IPS-18c (cell line): Measurements from ENCODE around the gene MAPRE3.

Experiments used
- H3K4me3 ChIP-seq: 2 replicates; pipeline ENCODE4 v1.7.0; 2013; ENCODE audit warnings: low read depth, mild to moderate bottlenecking, low read length, moderate library complexity; ENCODE audit not compliant: insufficient read depth
- H3K9me3 ChIP-seq: one replicate; pipeline ENCODE4 v1.6.1; 2013; ENCODE audit warnings: mild to moderate bottlenecking, low read length, moderate library complexity; ENCODE audit not compliant: control insufficient read depth, insufficient read depth

The MAPRE3 gene

GRCh38 chr2:26975102-26975501, 4.7 kb downstream of the MAPRE3 start:
- Histone ChIP-seq H3K4me3 (no peak overlapping the region), H3K9me3 (no peaks in the 10 kb centered on the region)

- H3K9me3 ChIP-seq: no peaks in the 10 kb centered on the region
- H3K4me3 ChIP-seq: no peak overlapping the region
Measured at GRCh38 chr2:26975656-26976055, 5.2 kb downstream of the MAPRE3 start.

GRCh38 chr2:26976237-26976636, 5.8 kb downstream of the MAPRE3 start:
- no peaks in the 10 kb centered on the region for H3K9me3 ChIP-seq

GRCh38 chr2:26977012-26977411, 6.6 kb downstream of the MAPRE3 start:
- Histone ChIP-seq H3K9me3 (no peaks in the 10 kb centered on the region), H3K4me3 (no peak overlapping the region)

More at GRCh38 chr2:26976237-26976636, 5.8 kb downstream of the MAPRE3 start:
- H3K4me3 ChIP-seq: no peak overlapping the region

GRCh38 chr2:26978061-26978596, 7.7 kb downstream of the MAPRE3 start:
- Histone ChIP-seq H3K4me3 (no peak overlapping the region), H3K9me3 (no peaks in the 10 kb centered on the region)

GRCh38 chr2:26979741-26980140, 9.3 kb downstream of the MAPRE3 start:
- no peak overlapping the region for H3K4me3 ChIP-seq
- H3K9me3 ChIP-seq: no peaks in the 10 kb centered on the region

- Histone ChIP-seq H3K9me3 (no peaks in the 10 kb centered on the region), H3K4me3 (no peak overlapping the region)
Measured at GRCh38 chr2:26980971-26981370, 10.5 kb downstream of the MAPRE3 start.

GRCh38 chr2:26982102-26982742, 11.8 kb downstream of the MAPRE3 start:
- Histone ChIP-seq H3K4me3 (no peak overlapping the region), H3K9me3 (no peaks in the 10 kb centered on the region)

- Histone ChIP-seq H3K4me3 (no peak overlapping the region), H3K9me3 (no peaks in the 10 kb centered on the region)
Measured at GRCh38 chr2:26983746-26984145, 13.3 kb downstream of the MAPRE3 start.

- H3K4me3 ChIP-seq: no peak overlapping the region
Measured at GRCh38 chr2:26985807-26986206, 15.4 kb downstream of the MAPRE3 start.

GRCh38 chr2:26986576-26986975, 16.1 kb downstream of the MAPRE3 start:
- no peak overlapping the region for H3K4me3 ChIP-seq

More at GRCh38 chr2:26985807-26986206, 15.4 kb downstream of the MAPRE3 start:
- H3K9me3 ChIP-seq: no peaks in the 10 kb centered on the region

GRCh38 chr2:26988058-26988860, 17.8 kb downstream of the MAPRE3 start:
- H3K9me3 ChIP-seq: no peaks in the 10 kb centered on the region
- H3K4me3 ChIP-seq: no peak overlapping the region

More at GRCh38 chr2:26986576-26986975, 16.1 kb downstream of the MAPRE3 start:
- H3K9me3 ChIP-seq: no peaks in the 10 kb centered on the region

- Histone ChIP-seq H3K9me3 (no peaks in the 10 kb centered on the region), H3K4me3 (no peak overlapping the region)
Measured at GRCh38 chr2:26989156-26989555, 18.7 kb downstream of the MAPRE3 start.

- Histone ChIP-seq H3K4me3 (no peak overlapping the region), H3K9me3 (no peaks in the 10 kb centered on the region)
Measured at GRCh38 chr2:26991717-26992116, 21.3 kb downstream of the MAPRE3 start.

- Histone ChIP-seq H3K4me3 (no peak overlapping the region), H3K9me3 (no peaks in the 10 kb centered on the region)
Measured at GRCh38 chr2:26993768-26994167, 23.3 kb downstream of the MAPRE3 start.

- Histone ChIP-seq H3K9me3 (no peaks in the 10 kb centered on the region), H3K4me3 (no peak overlapping the region)
Measured at GRCh38 chr2:26994983-26995382, 24.5 kb downstream of the MAPRE3 start.

GRCh38 chr2:26997394-26997793, 27.0 kb downstream of the MAPRE3 start:
- H3K4me3 ChIP-seq: no peak overlapping the region
- no peaks in the 10 kb centered on the region for H3K9me3 ChIP-seq

GRCh38 chr2:26998323-26998722, 27.9 kb downstream of the MAPRE3 start:
- no peaks in the 10 kb centered on the region for H3K9me3 ChIP-seq
- no peak overlapping the region for H3K4me3 ChIP-seq
